Activated CD8-positive, alpha-beta memory T cell treated with anti-CD3 and anti-CD28 coated beads for 24 hours (primary cell): ENCODE data around the gene NCAM1.

Source experiments
- DNase-seq: peaks from one replicate; pipeline ENCODE4 v3.0.0-alpha.2; 2020

NCAM1 gene

GRCh38 chr11:113261709-113262475 lies 300.7 kb downstream of the NCAM1 start:
- no peak for DNase-seq

GRCh38 chr11:113262594-113262993 lies 301.4 kb downstream of the NCAM1 start:
- DNase-seq: no peak

DNA sequence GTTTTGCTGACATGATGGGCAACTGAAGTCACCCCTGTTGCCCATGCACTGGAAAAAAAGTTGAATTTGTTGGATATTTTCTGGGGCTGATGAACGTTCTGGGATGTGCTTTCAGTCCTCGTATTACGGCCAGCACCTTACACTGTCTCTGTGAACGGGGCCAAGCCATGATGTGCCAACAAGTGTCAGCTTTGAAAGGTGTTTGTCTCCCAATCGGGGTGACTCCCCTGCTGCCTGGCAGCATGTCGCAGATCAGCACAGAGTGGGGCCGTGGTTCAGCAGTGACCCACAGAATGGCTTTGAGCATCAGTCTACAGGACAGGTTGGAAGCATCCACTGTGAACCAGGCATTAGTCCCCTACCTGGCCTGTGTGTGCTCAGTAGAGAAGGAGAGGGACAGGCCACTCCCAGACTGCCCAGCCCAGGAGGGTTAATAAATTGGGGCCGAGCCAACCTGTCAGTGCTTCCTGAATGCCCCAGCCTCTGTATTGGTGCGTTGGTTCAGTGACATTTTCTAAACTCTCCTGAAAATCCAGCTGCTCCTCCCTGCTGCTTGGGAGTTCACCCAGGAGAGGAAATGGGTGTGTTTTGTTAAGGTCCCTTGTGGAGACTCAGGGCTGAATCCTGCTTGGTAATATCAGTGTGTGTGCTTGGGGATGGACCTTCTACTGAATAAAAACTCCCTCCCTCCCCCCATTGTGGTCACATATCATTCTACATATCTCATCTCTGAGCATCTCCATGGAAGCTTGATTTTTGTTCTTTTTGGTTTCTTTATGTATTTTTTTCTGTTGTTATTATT lies 302.4 kb downstream of the NCAM1 start:
- no peak for DNase-seq

GRCh38 chr11:113265362-113265761 lies 304.1 kb downstream of the NCAM1 start:
- no peak for DNase-seq

GRCh38 chr11:113267493-113267892 lies 306.3 kb downstream of the NCAM1 start:
- no peak for DNase-seq

- no peak for DNase-seq
These were observed 307.9 kb downstream of the NCAM1 start for GRCh38 chr11:113269096-113269495.

GRCh38 chr11:113269636-113270035 lies 308.4 kb downstream of the NCAM1 start:
- DNase-seq: no peak

DNA sequence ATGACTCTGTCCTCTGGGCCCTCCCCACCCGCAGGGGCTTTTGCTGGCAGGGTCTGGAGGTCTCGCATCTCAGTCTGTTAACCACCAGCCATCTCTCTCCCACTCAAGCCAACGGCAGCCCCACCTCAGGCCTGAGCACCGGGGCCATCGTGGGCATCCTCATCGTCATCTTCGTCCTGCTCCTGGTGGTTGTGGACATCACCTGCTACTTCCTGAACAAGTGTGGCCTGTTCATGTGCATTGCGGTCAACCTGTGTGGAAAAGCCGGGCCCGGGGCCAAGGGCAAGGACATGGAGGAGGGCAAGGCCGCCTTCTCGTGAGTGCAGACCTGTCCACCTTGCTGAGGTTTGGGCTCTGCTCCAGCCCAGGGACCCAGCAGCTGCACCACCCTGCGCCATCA lies 308.9 kb downstream of the NCAM1 start:
- DNase-seq: no peak

- DNase-seq: no peak
These were observed 310.5 kb downstream of the NCAM1 start for GRCh38 chr11:113271551-113272245.

DNA sequence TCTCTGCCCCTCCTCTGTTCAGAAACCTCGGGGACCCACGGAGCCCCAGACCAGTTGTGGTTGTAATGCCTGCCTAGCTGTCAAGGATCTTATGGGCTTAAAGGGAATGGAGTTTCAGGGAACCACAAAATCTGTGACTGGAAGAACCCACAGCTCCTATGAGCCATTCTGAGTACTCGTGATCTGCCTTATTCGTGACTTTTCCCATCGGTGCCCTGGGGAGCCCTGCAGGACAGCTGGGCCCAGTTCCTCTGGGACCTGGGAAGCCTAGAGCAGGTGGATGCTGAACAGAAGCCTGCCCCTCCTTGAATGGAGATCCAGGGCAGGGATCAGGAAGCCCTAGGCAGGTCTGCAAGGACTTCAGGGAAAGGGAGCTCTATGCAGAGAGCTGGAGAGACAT lies 311.1 kb downstream of the NCAM1 start:
- DNase-seq: no peak

DNA sequence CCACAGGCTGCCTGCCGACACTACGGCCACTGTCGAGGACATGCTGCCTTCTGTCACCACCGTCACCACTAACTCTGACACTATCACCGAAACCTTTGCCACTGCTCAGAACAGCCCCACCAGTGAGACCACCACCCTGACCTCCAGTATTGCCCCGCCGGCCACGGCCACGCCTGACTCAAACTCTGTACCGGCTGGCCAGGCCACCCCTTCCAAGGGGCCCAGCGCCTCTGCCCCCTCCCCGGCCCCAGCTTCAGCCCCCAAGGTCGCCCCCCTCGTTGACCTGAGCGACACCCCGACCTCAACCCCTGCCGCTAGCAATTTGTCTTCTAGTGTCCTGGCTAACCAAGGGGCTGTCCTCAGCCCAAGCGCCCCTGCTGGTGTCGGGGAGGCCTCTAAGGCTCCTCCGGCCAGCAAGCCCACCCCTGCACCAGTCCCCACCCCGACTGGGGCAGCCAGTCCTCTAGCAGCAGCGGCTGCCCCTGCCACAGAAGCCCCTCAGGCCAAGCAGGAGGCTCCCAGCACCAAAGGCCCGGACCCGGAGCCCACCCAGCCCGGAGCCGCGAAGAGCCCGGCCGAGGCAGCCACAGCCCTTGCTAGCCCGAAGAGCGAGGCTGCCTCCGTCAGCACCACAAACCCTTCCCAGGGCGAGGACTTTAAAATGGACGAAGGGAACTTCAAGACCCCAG lies 311.9 kb downstream of the NCAM1 start:
- DNase-seq: no peak

GRCh38 chr11:113273720-113274119 lies 312.5 kb downstream of the NCAM1 start:
- no peak for DNase-seq

DNA sequence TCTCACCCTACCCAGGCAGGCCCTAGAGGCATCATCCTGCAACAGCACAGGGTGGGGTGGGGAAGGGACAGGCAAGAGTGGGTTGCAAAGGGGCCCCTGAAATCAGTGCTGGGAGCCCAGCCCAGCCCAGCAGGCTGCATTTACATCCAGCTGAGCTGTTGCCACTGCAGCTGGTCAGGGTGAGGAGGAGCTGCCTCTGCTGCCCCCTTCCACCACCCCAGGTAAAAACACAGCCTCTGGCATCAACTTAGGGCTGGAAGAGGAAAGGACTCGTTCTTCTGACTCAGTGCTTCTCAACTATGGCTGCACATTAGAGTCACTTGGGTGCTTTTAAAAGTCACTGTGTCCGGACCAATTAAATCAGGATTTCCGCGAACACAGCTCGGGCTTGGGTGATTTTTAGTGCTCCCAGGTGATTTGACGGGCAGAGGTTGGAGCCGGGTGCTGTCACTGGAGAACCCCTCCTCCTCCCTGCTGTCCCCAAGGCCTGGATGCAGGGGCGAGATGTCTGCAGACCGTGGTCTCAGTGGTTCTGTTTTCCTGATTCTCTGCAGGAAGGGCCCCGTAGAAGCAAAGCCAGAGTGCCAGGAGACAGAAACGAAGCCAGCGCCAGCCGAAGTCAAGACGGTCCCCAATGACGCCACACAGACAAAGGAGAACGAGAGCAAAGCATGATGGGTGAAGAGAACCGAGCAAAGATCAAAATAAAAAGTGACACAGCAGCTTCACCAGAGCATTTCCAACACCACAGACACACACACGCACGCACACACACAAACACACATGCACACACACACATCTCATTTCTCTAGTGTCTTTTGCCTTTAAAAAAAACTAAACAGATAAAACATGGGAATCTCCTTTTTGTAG lies 313.7 kb downstream of the NCAM1 start:
- no peak for DNase-seq

- no peak for DNase-seq
These were observed 314.4 kb downstream of the NCAM1 start for GRCh38 chr11:113275602-113276001.

DNA sequence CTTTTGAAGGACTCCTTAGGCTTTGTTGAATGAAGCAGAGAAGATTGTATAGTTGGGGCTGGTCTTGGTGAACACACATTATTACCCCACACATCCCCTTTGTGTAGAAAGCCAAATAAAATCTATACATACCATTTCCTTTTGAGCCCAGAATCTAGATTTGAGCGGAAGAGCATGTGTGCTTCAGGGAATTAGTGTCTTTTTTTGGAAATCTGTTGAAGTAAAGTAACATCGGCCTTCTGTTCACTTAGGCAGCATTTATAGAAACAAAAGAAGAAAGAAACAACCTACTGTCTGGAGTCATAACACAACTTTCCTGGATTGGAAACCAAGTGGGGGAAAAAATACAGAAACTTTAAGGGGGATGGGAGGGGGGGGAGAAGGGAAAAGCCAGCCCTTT lies 315.2 kb downstream of the NCAM1 start:
- DNase-seq: no peak

DNA sequence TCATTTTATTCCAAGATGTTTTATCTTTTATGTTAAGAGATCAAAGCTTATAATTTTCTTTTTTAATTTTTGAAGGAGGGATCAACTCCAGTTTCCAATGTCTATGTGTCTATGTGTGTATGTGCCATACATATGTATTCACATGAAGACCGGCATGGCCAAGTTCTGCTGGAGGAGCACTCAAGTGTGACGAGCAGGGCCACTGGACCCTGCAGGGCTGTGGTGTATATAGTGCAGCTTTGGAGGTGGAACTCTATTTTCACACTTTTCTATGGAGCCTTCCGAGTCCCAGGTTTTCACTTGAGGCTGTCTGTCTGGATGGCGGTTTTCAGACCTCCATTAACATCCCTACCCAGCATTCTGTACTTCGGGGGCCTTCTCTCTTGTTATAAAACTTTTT lies 316.7 kb downstream of the NCAM1 start:
- DNase-seq: no peak

DNA sequence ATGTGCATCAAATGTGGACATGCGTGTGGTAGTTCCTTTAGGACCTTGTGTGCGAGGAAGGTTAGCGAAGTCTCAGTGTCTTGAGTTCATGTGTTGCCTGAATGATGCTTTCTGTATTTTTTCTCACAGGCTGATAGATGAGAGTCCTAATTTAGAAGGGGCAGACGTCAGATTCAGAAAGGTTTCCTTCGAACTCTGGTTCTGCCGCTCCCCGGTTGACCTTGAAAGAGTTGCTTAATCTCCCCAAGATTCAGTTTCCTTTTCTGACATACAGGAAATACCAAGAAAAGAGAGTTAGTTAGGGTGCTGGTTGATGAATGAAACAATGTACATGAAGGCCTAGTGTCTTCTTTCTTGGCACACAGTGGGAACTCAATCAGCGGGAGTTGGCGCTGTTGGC lies 317.3 kb downstream of the NCAM1 start:
- no peak for DNase-seq

- DNase-seq: no peak
These were observed 317.7 kb downstream of the NCAM1 start for GRCh38 chr11:113278925-113279324.

DNA sequence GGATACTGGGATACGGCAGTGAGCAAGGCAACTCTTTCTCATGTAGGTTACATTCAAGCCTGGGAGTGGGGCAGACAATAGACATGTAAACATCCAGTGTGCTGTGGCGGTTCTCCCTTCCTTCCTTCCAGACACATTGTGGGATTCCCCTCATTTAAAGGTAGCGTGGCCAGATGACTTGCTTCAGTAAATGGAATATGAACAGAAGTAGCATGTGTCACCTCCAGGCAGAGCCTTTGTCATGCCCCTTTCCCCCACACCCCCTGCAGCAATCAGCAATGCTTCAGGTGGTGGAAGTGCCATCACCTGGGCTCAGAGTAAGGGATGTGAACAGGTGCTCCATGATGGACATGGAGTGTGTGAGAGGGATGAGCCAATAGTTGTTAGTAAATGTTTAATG lies 318.4 kb downstream of the NCAM1 start:
- no peak for DNase-seq

- no peak for DNase-seq
These were observed 320.0 kb downstream of the NCAM1 start for GRCh38 chr11:113281052-113281725.

- no peak for DNase-seq
These were observed 321.7 kb downstream of the NCAM1 start for GRCh38 chr11:113282898-113283437.
